GM18907 (cell line): Measurements from ENCODE around the gene CELF4.

Experiments used
- ATAC-seq: cut with Tn5 transposase; IDR thresholded peaks from one replicate; pipeline ENCODE4 v1.9.1; 2021; ENCODE audit warnings: mild to moderate bottlenecking, moderate library complexity; ENCODE audit not compliant: unreplicated experiment

The CELF4 gene

DNA sequence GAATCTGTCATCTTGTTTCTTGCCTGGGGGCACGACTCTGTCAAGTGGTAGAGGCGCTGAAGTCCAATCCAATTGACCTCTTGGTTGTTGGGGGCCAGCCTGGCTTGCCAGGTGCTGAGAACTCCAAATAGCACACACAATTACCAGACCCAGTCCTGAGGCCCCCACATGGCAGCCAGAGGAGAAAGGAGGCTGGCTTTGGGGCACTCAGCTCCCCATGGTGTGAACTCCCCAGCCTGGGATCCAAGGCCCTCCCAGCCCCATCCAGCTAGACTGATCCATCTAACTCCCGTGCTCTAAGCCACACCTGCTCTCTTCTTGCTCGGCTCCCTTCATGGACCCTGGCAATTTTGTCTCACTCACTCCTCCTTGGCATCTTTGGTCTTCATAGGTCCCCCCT lies 170.0 kb downstream of the CELF4 start:
- no peak for ATAC-seq

GRCh38 chr18:37395138-37395537 lies 170.5 kb downstream of the CELF4 start:
- no peak for ATAC-seq

- no peak for ATAC-seq
Measured at GRCh38 chr18:37394610-37394965, 171.0 kb downstream of the CELF4 start.

GRCh38 chr18:37393945-37394609 lies 171.5 kb downstream of the CELF4 start:
- ATAC-seq, result no peak

- no peak for ATAC-seq
Measured at GRCh38 chr18:37393221-37393827, 172.3 kb downstream of the CELF4 start.

DNA sequence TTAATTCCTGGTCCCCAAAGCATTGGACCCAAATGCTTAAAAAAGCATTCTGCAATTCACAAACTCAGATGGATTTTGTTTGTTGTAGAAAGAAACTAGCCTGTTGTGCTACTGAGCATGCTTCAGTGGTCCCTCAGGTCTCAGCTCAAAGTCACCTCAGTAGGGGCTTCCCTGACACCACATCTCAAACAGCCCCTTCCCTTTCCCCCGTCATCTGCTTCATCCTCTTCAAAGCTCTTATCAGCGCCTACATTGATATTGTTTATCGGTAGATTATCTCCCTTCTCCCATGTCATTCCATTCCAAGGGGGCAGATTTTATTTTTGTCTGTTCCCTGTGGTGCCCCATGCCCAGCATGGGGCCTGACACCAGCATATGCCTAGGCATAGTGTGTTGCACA lies 172.9 kb downstream of the CELF4 start:
- no peak for ATAC-seq

DNA sequence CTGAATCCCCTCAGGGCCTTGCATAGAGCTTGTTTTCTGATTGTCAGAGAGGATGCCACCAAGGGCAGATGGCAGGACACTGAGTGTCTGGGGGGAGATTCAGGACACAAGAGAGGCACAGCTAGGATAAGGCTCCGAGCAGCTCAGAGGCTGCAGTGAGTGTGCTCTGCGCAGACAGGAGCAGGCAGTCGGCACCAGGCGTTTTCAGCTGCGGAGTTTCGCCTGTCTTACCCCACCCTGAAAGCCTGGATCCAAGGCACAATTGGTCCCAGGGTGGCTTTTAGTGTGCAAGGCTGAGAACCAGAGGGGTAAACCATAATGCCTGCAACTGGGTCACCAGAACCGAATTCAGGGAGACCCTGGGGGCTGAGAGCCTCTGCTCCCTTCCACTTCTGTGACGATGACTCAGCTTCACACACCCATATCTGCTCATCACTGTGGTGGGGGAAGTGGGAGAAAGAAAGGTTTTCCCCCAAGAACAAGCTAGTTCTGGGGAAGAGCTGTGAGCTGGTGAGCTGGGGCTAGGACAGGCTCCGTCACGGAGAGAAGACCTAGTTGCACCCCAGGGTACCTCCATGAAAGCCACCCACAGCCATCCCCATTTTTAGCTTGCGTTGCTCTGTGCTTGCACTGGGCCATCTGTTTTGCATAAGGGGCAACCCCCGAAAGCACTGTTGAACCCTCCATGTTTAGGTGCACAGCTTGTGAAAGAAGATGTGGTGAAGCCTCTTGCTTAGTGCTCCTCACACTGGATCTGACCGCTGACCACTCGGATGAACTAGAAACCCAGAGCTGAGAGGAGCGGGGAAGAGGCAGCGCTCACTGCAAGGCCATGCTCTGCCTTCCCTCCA lies 173.7 kb downstream of the CELF4 start:
- no peak for ATAC-seq

- ATAC-seq, result no peak
Measured at GRCh38 chr18:37391156-37391555, 174.4 kb downstream of the CELF4 start.

DNA sequence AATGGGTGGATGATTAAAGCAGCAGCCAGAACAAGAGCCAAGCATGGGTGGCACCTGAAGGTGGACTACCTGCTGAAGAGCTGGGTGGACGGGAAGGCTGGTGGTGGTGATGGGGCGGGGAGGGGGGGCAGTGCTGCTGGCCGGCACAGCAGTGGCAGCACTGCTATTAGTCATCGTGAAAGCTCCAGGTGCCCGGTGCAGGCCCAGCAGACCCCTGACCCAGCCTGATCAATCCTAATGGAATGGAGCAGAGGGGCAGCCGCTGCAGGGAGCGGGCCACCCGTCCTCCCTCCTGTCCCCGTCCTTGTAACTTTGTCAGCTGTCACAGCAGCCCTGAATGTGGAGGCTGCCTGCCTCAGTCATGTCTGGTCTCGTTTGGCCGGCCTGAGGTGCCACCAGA lies 174.9 kb downstream of the CELF4 start:
- ATAC-seq, result no peak

- no peak for ATAC-seq
Measured at GRCh38 chr18:37389684-37390368, 175.8 kb downstream of the CELF4 start.

- no peak for ATAC-seq
Measured at GRCh38 chr18:37389041-37389440, 176.6 kb downstream of the CELF4 start.

GRCh38 chr18:37388413-37388812 lies 177.2 kb downstream of the CELF4 start:
- no peak for ATAC-seq

GRCh38 chr18:37385846-37386778 lies 179.5 kb downstream of the CELF4 start:
- ATAC-seq, result no peak

- ATAC-seq, result no peak
Measured at GRCh38 chr18:37383846-37384595, 181.6 kb downstream of the CELF4 start.

DNA sequence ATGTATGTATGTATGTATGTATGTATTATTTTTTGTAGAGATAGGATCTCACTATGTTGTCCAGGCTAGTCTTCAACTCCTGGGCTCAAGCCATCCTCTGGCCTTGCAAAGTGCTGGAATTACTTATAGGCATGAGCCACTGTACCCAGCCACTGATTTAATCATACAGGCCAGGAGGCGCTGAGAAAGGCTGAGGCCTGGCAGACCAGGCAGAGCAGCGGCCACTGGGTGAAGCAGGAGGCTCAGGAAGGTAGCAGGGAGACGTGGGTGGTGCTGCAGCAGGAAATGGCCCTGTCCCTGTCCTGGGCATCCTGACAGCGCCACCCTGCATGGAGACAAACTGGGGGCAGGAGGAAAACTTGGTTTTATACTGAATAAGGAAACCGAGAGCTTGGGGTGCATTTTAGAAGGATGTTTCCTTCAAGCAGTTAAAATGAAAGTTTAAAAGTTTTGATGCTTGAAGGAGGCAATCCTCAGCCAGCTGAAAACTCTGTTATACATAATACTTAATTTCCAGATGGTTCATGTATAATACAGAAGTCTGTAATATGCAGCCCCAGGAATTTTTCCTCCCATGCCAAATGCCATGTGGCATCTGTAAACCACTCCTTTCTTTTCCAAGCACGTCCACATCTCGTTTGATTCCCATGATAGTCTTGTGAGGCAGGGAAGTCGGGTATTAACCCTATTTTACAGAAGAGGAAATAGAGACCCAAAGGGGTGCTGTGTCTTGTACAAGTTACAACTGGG lies 182.4 kb downstream of the CELF4 start:
- ATAC-seq, result no peak

GRCh38 chr18:37381554-37381953 lies 184.0 kb downstream of the CELF4 start:
- no peak for ATAC-seq

DNA sequence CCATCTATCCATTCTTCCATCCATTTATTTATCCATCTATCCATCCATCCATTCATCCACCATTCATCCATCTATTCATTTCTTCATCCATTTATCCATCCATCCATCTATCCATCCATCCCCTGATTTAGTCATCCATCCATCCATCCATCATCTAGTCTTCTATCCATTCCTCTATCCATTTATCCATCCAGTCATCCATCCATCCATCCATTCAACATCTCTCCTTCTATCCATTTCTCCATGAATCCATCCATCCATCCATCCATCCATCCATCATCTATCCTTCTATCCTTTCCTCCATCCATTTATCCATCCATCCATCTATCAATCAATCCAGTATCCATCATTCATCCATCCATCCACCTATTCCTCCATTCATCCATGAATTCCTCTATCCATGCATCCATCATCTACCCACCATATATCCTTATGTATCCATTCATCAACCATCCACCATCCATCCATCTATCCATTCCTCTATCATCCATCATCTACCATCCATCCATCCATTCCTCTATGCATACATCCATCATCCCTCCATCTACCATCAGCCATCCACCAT lies 185.0 kb downstream of the CELF4 start:
- no peak for ATAC-seq

DNA sequence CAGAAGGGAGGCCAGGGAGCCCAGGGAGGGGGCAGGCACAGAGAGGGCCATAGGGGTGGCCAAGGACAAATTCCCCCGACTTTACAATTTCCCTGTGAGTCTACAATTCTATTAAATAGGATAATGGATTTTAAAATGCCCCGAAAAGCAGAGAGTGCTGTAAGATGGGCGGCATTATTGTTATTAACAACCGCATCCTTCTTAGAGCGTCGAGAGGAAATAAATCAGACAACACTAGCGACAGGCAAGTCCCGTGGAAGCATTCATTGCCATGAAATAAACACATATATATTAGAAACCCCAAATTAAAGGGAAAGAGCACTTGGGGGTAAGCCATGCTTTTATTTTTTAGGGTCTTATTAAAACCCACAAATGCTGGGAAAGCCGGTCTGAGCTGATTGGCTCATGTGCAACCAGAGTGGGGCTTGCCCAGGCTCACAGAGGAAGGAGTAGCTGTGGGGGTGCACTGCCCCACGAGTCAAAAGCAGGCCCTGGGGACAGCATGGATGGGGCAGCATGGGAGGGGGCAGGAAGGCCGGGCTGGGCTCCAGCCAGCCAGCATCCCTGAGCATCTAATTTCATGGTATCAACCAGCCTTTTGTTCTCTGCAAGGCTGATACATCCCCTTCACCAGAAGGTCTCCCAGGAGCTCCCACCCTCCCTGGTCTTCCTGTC lies 187.1 kb downstream of the CELF4 start:
- ATAC-seq, result no peak
